ENCODE measurements around the gene PHACTR1. TPM values are rescaled to one million over a fixed set of nuclear protein-coding genes. Genes with fewer than 3 reads are reported as not detected.

The PHACTR1 gene
- total RNA-seq, 1 donor from 2014 or later = 50.7 TPM

DNA sequence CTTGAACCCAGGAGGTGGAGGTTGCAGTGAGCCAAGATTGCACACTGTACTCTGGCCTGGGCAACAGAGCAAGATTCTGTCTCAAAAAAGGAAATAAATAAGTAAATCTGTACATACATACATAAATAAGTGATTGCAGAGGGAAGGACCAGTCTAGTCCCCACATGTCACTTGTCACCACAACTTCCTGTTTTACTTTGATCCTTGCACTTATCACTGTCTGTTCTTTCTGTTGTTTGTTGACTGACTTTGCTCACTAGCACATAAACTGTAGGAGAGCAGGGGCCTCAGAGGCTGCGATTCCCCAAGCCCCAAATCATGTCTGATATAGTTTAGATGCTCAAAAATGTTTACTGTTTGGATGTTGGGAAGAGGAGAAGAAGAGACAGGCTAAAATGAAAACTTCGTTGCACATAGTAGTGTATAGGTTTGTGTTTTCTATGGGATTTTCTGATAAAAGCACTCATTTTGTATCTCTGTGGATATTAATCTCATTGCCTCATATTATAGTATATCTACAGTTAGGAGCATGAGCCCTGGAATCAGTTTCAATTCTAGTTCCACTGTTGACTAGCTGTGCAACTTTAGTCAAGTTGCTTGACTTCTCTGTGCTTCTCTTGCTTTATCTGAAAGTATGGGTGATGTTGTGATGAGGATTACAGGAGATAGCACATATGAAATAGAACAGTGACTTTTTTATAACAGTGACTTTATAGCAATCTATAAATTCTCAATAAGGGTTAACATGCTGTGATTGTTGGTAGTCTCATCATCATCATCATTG, 446.8 kb downstream of the PHACTR1 start:
- TF ChIP-seq, protein P1, sequence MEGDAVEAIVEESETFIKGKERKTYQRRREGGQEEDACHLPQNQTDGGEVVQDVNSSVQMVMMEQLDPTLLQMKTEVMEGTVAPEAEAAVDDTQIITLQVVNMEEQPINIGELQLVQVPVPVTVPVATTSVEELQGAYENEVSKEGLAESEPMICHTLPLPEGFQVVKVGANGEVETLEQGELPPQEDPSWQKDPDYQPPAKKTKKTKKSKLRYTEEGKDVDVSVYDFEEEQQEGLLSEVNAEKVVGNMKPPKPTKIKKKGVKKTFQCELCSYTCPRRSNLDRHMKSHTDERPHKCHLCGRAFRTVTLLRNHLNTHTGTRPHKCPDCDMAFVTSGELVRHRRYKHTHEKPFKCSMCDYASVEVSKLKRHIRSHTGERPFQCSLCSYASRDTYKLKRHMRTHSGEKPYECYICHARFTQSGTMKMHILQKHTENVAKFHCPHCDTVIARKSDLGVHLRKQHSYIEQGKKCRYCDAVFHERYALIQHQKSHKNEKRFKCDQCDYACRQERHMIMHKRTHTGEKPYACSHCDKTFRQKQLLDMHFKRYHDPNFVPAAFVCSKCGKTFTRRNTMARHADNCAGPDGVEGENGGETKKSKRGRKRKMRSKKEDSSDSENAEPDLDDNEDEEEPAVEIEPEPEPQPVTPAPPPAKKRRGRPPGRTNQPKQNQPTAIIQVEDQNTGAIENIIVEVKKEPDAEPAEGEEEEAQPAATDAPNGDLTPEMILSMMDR (IDR thresholded peaks at IDR 0.05; ENCODE audit: partially characterized antibody, unreplicated experiment) = no peak
- H3K4me3 Mint-ChIP-seq (ENCODE audit: unreplicated experiment) = no peak overlapping the region
- H3K9me3 Mint-ChIP-seq (ENCODE audit: unreplicated experiment) = peaks cover 5% of the 10 kb centered on the region
- H3K4me1 Mint-ChIP-seq (ENCODE audit: low read depth, unreplicated experiment) = peaks cover 14% of the 10 kb centered on the region
- DNase-seq = no peak
- H3K27ac Mint-ChIP-seq (ENCODE audit: unreplicated experiment) = peak overlapping the region; percentile 71
- H3K27me3 Mint-ChIP-seq (ENCODE audit: unreplicated experiment) = peaks cover 3% of the 10 kb centered on the region
- H3K36me3 Mint-ChIP-seq (ENCODE audit: unreplicated experiment) = no peaks in the 10 kb centered on the region

DNA sequence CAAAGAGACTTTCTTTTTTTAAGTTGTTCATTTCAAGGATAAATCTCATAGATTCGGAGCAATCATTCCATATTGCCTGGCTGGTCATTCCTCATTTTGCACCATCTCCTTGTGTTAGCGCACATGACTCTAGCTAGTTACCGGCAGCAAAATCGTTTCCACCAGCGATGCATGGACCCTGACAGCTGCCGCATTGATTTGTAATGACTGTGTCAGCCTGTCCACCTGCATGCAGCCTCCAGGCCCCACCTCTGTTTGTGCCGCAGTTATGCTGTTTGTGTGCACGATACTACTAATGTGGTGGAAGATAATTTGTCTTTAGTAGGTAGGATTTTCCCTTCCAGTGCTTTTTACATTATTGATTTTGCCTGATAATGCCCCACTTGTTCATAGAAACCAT, 447.7 kb downstream of the PHACTR1 start:
- peak; percentile 49 for DNase-seq
- peaks cover 14% of the 10 kb centered on the region for H3K4me1 Mint-ChIP-seq (ENCODE audit: low read depth, unreplicated experiment)
- H3K9me3 Mint-ChIP-seq (ENCODE audit: unreplicated experiment) = peaks cover 3% of the 10 kb centered on the region
- H3K36me3 Mint-ChIP-seq (ENCODE audit: unreplicated experiment) = no peaks in the 10 kb centered on the region
- H3K4me3 Mint-ChIP-seq (ENCODE audit: unreplicated experiment) = peak overlapping the region; percentile 23
- TF ChIP-seq, protein P1 (IDR thresholded peaks at IDR 0.05; ENCODE audit: partially characterized antibody, unreplicated experiment) = no peak
- H3K27ac Mint-ChIP-seq (ENCODE audit: unreplicated experiment) = peak overlapping the region; percentile 71
- peaks cover 3% of the 10 kb centered on the region for H3K27me3 Mint-ChIP-seq (ENCODE audit: unreplicated experiment)

DNA sequence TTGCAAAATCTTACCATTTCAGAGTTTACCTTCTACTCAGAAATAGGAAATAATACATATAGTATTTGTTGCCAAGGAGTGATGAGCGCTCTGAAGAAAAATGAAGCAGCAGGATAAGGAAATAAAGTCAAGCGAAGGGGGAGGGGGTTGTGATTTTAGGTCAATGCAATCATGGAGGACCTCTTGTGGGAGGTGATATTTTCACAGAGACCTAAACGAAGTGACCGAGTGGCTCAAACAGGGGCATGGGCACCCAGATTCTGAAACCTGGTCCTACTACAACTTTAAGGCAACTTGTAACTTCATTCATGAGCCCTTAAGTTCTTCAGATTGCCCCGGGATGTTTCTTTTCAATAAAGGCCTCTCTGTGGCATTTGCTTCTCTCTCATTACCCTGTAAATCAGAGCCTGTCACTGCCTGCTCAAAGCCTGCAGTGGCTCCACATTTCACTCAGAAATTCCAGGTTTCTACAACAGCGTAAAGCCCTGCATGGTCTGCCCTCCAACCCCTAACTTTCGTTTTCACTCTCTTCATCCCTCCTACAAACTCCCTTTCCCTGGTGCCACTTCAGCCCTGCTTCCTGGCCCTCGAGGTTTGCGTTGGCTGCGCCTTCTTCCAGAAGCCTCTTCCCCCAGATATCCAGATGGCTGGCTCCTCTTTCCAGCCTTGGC, 449.1 kb downstream of the PHACTR1 start:
- Mint-ChIP-seq H3K27ac (ENCODE audit: unreplicated experiment) (no peak overlapping the region), H3K4me1 (ENCODE audit: low read depth, unreplicated experiment) (peaks cover 14% of the 10 kb centered on the region), H3K36me3 (ENCODE audit: unreplicated experiment) (no peaks in the 10 kb centered on the region), H3K9me3 (ENCODE audit: unreplicated experiment) (peaks cover 3% of the 10 kb centered on the region), H3K4me3 (ENCODE audit: unreplicated experiment) (no peak overlapping the region), H3K27me3 (ENCODE audit: unreplicated experiment) (peaks cover 3% of the 10 kb centered on the region)
- DNase-seq = no peak
- TF ChIP-seq, protein P1 (IDR thresholded peaks at IDR 0.05; ENCODE audit: partially characterized antibody, unreplicated experiment) = no peak

DNA sequence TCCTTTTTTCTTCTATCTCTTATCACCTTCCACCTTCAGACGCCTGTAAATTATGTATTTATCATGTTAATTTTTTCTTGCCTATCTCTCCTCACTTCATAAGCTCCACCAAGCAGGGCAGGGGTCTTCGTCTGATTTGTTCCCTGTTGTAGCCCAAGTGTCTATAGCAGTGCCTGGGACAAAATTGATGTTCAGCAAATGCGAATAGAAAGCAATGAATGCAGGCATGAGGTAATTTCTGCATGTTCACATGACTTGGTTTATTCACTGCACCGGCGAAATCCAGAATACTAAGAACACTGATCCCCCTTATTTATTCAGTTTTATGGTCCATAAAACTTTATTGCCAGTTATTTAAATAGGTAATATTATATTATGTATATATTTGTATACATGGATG, 449.7 kb downstream of the PHACTR1 start:
- no peak overlapping the region for H3K4me3 Mint-ChIP-seq (ENCODE audit: unreplicated experiment)
- peaks cover 3% of the 10 kb centered on the region for H3K9me3 Mint-ChIP-seq (ENCODE audit: unreplicated experiment)
- peaks cover 14% of the 10 kb centered on the region for H3K4me1 Mint-ChIP-seq (ENCODE audit: low read depth, unreplicated experiment)
- peaks cover 3% of the 10 kb centered on the region for H3K27me3 Mint-ChIP-seq (ENCODE audit: unreplicated experiment)
- no peak for DNase-seq
- TF ChIP-seq, protein P1 (IDR thresholded peaks at IDR 0.05; ENCODE audit: partially characterized antibody, unreplicated experiment) = no peak
- H3K27ac Mint-ChIP-seq (ENCODE audit: unreplicated experiment) = no peak overlapping the region
- H3K36me3 Mint-ChIP-seq (ENCODE audit: unreplicated experiment) = no peaks in the 10 kb centered on the region

DNA sequence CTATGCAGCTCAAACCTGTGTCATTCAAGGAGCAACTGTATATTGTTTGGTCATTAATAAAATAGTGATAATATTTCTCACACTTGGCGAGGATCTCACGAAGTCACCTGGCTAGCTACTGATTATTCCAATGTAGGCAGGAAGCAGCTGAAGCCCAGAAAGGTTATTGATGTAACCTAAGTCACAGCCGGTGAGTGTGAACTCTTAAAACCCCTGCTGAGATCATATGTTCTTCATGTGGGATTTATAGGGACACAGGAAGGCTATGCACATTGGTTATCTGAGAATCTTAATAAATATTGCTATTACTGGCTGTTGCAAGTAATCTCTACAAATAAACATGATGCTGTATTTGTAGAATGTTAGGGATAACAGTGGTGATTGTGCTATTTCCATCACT, 450.3 kb downstream of the PHACTR1 start:
- H3K4me1 Mint-ChIP-seq (ENCODE audit: low read depth, unreplicated experiment) = peaks cover 14% of the 10 kb centered on the region
- peaks cover 3% of the 10 kb centered on the region for H3K27me3 Mint-ChIP-seq (ENCODE audit: unreplicated experiment)
- no peak for DNase-seq
- no peaks in the 10 kb centered on the region for H3K36me3 Mint-ChIP-seq (ENCODE audit: unreplicated experiment)
- TF ChIP-seq, protein P1 (IDR thresholded peaks at IDR 0.05; ENCODE audit: partially characterized antibody, unreplicated experiment) = no peak
- H3K27ac Mint-ChIP-seq (ENCODE audit: unreplicated experiment) = no peak overlapping the region
- H3K4me3 Mint-ChIP-seq (ENCODE audit: unreplicated experiment) = no peak overlapping the region
- peaks cover 3% of the 10 kb centered on the region for H3K9me3 Mint-ChIP-seq (ENCODE audit: unreplicated experiment)

Data from glutamatergic neuron (in vitro differentiated cells).